K562 (cell line): ENCODE data around the gene ATF3.

Experiments
- ARNT ChIP-seq, 2 experiments: fragments of 450-650 bp; IDR thresholded peaks; 2 replicates each; pipeline ENCODE4 v1.6.1; 2016; ENCODE audit warnings: mild to moderate bottlenecking in 1 of 2
- CEBPB ChIP-seq: fragments of 450-650 bp; IDR thresholded peaks from 2 replicates; pipeline ENCODE4 v1.6.1; 2016; ENCODE audit warnings: missing genetic modification characterization, missing compliant biosample characterization
- CREB1 ChIP-seq, 2 experiments: sonication (generic) in 1 of 2; formaldehyde crosslinking in 1 of 2; IDR thresholded peaks; 2 replicates each; pipeline versions ENCODE4 v1.6.1 to v1.8.0; 2012 to 2022; ENCODE audit warnings: inconsistent platforms in 1 of 2, mild to moderate bottlenecking in 1 of 2, missing genetic modification reagents in 1 of 2, moderate library complexity in 1 of 2
- KLF10 ChIP-seq: fragments of 250-450 bp; sonication (Bioruptor Pico); IDR thresholded peaks from 2 replicates; pipeline ENCODE4 v1.6.1; 2021; ENCODE audit warnings: matching md5 sums
- MXI1 ChIP-seq: IDR thresholded peaks from 2 replicates; pipeline ENCODE4 v1.6.1; 2011; ENCODE audit warnings: low read depth, mild to moderate bottlenecking, improper control_type of control experiment, low read length
- POLR2G ChIP-seq: fragments of 200-400 bp; formaldehyde crosslinking; IDR thresholded peaks from 2 replicates; pipeline ENCODE4 v1.6.1; 2017; ENCODE audit warnings: low read depth, mild to moderate bottlenecking, antibody characterized with exemption, low read length, moderate library complexity
- SMARCA4 ChIP-seq: fragments of 450-650 bp; IDR thresholded peaks from 2 replicates; pipeline ENCODE4 v1.6.1; 2016
- TAF1 ChIP-seq: IDR thresholded peaks from 2 replicates; pipeline ENCODE4 v1.6.1; 2011; ENCODE audit warnings: mild to moderate bottlenecking, low read length, moderate library complexity; ENCODE audit not compliant: insufficient read depth, control insufficient read depth, severe bottlenecking; ENCODE audit errors: extremely low read depth
- ZBTB7A ChIP-seq: IDR thresholded peaks from 2 replicates; pipeline ENCODE4 v1.6.1; 2011; ENCODE audit warnings: low read depth, mild to moderate bottlenecking, low read length, moderate library complexity, borderline replicate concordance; ENCODE audit not compliant: control insufficient read depth
- TF ChIP-seq, protein P1 (sequence below): sonication (generic); formaldehyde crosslinking; IDR thresholded peaks from 2 replicates; pipeline ENCODE4 v1.5.0; 2020; ENCODE audit warnings: missing genetic modification reagents
- TF ChIP-seq, protein P2 (sequence below): IDR thresholded peaks from 3 replicates; pipeline ENCODE4 v1.6.1; 2011; ENCODE audit warnings: borderline replicate concordance, mild to moderate bottlenecking; ENCODE audit not compliant: insufficient read length, insufficient read depth
- TF ChIP-seq, protein P3 (sequence below), 3 experiments: IDR thresholded peaks in 2 of 3; conservative IDR thresholded peaks in 1 of 3; 2 replicates each; pipeline ENCODE4 v1.5.1; 2011 to 2012; ENCODE audit warnings: low read length in 3 of 3, mild to moderate bottlenecking in 3 of 3, control low read depth in 2 of 3, improper control_type of control experiment in 1 of 3, inconsistent platforms in 1 of 3, low read depth in 1 of 3, mixed read lengths in 1 of 3, moderate library complexity in 1 of 3; ENCODE audit not compliant: insufficient read depth in 2 of 3
- TF ChIP-seq, protein P4 (sequence below): sonication (generic); formaldehyde crosslinking; IDR thresholded peaks from 2 replicates; pipeline ENCODE4 v1.8.1; 2022; ENCODE audit warnings: missing genetic modification reagents
- TF ChIP-seq, protein P5 (sequence below), 2 experiments: fragments of 450-650 bp; conservative IDR thresholded peaks; 2 replicates each; pipeline ENCODE4 v1.6.1; 2017; ENCODE audit warnings: mild to moderate bottlenecking in 2 of 2, moderate library complexity in 2 of 2

DNA sequence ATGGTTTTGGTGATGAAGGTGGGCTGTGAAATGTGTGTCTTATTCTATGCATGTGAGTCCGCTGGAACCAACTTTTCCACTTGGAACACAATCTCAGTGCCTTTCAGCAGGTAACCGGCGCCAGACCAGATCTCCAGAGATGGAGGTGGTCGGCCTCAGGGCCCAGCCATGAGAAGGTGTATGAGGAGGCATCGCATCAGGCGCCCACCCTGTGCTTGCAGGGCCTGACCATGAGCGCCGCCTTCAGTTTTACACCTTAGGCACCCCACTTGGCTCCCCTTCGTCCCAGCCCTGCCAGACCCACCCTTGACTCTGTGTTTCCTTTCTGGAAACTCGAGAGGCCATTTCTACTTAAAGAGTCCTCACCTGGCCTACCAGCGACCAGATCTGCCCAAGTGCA, 48.6 kb upstream of the ATF3 start:
- TF ChIP-seq, protein P1, sequence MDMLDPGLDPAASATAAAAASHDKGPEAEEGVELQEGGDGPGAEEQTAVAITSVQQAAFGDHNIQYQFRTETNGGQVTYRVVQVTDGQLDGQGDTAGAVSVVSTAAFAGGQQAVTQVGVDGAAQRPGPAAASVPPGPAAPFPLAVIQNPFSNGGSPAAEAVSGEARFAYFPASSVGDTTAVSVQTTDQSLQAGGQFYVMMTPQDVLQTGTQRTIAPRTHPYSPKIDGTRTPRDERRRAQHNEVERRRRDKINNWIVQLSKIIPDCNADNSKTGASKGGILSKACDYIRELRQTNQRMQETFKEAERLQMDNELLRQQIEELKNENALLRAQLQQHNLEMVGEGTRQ (CRISPR knock-in tag): no peak
- TF ChIP-seq KLF10 (CRISPR knock-in tag) (no peak), TAF1 (no peak), ZBTB7A (no peak), MXI1 (no peak), POLR2G (no peak), CEBPB (tag) (no peak), CREB1 (IDR thresholded peaks at IDR 0.05) (no peak), CREB1 (CRISPR knock-in tag; IDR thresholded peaks at IDR 0.05) (no peak), SMARCA4 (no peak), ARNT (IDR thresholded peaks at IDR 0.05) (no peak)
- TF ChIP-seq, protein P2, sequence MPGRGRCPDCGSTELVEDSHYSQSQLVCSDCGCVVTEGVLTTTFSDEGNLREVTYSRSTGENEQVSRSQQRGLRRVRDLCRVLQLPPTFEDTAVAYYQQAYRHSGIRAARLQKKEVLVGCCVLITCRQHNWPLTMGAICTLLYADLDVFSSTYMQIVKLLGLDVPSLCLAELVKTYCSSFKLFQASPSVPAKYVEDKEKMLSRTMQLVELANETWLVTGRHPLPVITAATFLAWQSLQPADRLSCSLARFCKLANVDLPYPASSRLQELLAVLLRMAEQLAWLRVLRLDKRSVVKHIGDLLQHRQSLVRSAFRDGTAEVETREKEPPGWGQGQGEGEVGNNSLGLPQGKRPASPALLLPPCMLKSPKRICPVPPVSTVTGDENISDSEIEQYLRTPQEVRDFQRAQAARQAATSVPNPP: no peak
- TF ChIP-seq, protein P3, sequence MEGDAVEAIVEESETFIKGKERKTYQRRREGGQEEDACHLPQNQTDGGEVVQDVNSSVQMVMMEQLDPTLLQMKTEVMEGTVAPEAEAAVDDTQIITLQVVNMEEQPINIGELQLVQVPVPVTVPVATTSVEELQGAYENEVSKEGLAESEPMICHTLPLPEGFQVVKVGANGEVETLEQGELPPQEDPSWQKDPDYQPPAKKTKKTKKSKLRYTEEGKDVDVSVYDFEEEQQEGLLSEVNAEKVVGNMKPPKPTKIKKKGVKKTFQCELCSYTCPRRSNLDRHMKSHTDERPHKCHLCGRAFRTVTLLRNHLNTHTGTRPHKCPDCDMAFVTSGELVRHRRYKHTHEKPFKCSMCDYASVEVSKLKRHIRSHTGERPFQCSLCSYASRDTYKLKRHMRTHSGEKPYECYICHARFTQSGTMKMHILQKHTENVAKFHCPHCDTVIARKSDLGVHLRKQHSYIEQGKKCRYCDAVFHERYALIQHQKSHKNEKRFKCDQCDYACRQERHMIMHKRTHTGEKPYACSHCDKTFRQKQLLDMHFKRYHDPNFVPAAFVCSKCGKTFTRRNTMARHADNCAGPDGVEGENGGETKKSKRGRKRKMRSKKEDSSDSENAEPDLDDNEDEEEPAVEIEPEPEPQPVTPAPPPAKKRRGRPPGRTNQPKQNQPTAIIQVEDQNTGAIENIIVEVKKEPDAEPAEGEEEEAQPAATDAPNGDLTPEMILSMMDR (IDR thresholded peaks at IDR 0.05 in 2 of 3, conservative IDR thresholded peaks at IDR 0.05 in 1 of 3; ENCODE audit: insufficient read depth in 2 of 3, low read depth in 1 of 3, low read length in 3 of 3): no peak
- TF ChIP-seq, protein P4, sequence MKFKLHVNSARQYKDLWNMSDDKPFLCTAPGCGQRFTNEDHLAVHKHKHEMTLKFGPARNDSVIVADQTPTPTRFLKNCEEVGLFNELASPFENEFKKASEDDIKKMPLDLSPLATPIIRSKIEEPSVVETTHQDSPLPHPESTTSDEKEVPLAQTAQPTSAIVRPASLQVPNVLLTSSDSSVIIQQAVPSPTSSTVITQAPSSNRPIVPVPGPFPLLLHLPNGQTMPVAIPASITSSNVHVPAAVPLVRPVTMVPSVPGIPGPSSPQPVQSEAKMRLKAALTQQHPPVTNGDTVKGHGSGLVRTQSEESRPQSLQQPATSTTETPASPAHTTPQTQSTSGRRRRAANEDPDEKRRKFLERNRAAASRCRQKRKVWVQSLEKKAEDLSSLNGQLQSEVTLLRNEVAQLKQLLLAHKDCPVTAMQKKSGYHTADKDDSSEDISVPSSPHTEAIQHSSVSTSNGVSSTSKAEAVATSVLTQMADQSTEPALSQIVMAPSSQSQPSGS (CRISPR knock-in tag): no peak
- TF ChIP-seq, protein P5, sequence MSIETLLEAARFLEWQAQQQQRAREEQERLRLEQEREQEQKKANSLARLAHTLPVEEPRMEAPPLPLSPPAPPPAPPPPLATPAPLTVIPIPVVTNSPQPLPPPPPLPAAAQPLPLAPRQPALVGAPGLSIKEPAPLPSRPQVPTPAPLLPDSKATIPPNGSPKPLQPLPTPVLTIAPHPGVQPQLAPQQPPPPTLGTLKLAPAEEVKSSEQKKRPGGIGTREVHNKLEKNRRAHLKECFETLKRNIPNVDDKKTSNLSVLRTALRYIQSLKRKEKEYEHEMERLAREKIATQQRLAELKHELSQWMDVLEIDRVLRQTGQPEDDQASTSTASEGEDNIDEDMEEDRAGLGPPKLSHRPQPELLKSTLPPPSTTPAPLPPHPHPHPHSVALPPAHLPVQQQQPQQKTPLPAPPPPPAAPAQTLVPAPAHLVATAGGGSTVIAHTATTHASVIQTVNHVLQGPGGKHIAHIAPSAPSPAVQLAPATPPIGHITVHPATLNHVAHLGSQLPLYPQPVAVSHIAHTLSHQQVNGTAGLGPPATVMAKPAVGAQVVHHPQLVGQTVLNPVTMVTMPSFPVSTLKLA (conservative IDR thresholded peaks at IDR 0.05): no peak
